ENCODE measurements around the gene ANKS1B. TPM values are rescaled to one million over a fixed set of nuclear protein-coding genes. Genes with fewer than 3 reads are reported as not detected.

ANKS1B gene
- total RNA-seq, 4 donors from 2014 or later = 16.6 to 62.6 (median 40.2) TPM

- Histone ChIP-seq H3K36me3 (no peaks in the 10 kb centered on the region), H3K9me3 (no peaks in the 10 kb centered on the region), H3K4me3 (no peak overlapping the region), H3K27ac (no peak overlapping the region), H3K27me3 (no peaks in the 10 kb centered on the region), H3K4me1 (no peaks in the 10 kb centered on the region)
- intact Hi-C loops (cut with DNase I; ENCODE audit: low total_unique reads) = no loop called here
- DNase-seq = no peak
- TF ChIP-seq POLR2A (IDR thresholded peaks at IDR 0.05) (no peak), CTCF (IDR thresholded peaks at IDR 0.05) (no peak)
These were observed 1236.3 kb downstream of the ANKS1B start for GRCh38 chr12:98748463-98748862.

GRCh38 chr12:98745578-98746391 is 1239.0 kb downstream of the ANKS1B start:
- TF ChIP-seq CTCF (IDR thresholded peaks at IDR 0.05) (no peak), POLR2A (IDR thresholded peaks at IDR 0.05) (no peak)
- no peaks in the 10 kb centered on the region for H3K36me3 ChIP-seq
- H3K4me1 ChIP-seq = no peaks in the 10 kb centered on the region
- H3K4me3 ChIP-seq = peak overlapping the region; percentile 14 to 37
- DNase-seq = peak; percentile 18 to 31
- H3K27ac ChIP-seq = peak overlapping the region; percentile 10 to 27
- H3K27me3 ChIP-seq = no peaks in the 10 kb centered on the region
- intact Hi-C loops (cut with DNase I; ENCODE audit: low total_unique reads) = no loop called here
- no peaks in the 10 kb centered on the region for H3K9me3 ChIP-seq

GRCh38 chr12:98744680-98745079 is 1240.1 kb downstream of the ANKS1B start:
- Histone ChIP-seq H3K27ac (no peak overlapping the region), H3K36me3 (no peaks in the 10 kb centered on the region), H3K9me3 (no peaks in the 10 kb centered on the region), H3K4me3 (no peak overlapping the region), H3K4me1 (no peaks in the 10 kb centered on the region), H3K27me3 (no peaks in the 10 kb centered on the region)
- DNase-seq = no peak
- TF ChIP-seq POLR2A (IDR thresholded peaks at IDR 0.05) (no peak), CTCF (IDR thresholded peaks at IDR 0.05) (no peak)
- intact Hi-C loops (cut with DNase I; ENCODE audit: low total_unique reads) = no loop called here

- TF ChIP-seq POLR2A (IDR thresholded peaks at IDR 0.05) (no peak), CTCF (IDR thresholded peaks at IDR 0.05) (peak in 1 of 4 experiments; percentile 4)
- Histone ChIP-seq H3K27me3 (no peaks in the 10 kb centered on the region), H3K36me3 (no peaks in the 10 kb centered on the region), H3K9me3 (no peaks in the 10 kb centered on the region), H3K4me3 (no peak overlapping the region), H3K27ac (no peak overlapping the region), H3K4me1 (no peaks in the 10 kb centered on the region)
- DNase-seq = no peak
- intact Hi-C loops (cut with DNase I; ENCODE audit: low total_unique reads) = no loop called here
These were observed 1241.3 kb downstream of the ANKS1B start for GRCh38 chr12:98743362-98743953.

GRCh38 chr12:98741556-98742265 is 1243.0 kb downstream of the ANKS1B start:
- Histone ChIP-seq H3K4me3 (no peak overlapping the region), H3K9me3 (no peaks in the 10 kb centered on the region), H3K36me3 (no peaks in the 10 kb centered on the region), H3K27me3 (no peaks in the 10 kb centered on the region), H3K27ac (no peak overlapping the region), H3K4me1 (no peaks in the 10 kb centered on the region)
- TF ChIP-seq POLR2A (IDR thresholded peaks at IDR 0.05) = no peak
- TF ChIP-seq CTCF (IDR thresholded peaks at IDR 0.05) = no peak
- DNase-seq = no peak
- intact Hi-C loops (cut with DNase I; ENCODE audit: low total_unique reads) = no loop called here
